H9 (cell line): ENCODE measurements around the gene ZNHIT2. TPM values are rescaled to one million over a fixed set of nuclear protein-coding genes. Genes with fewer than 3 reads are reported as not detected.

Experiments used
- DNase-seq: peaks from one replicate; pipeline ENCODE4 v3.0.0-alpha.2; 2017
- H2AFZ ChIP-seq: one replicate; pipeline ENCODE4 v1.6.1; 2013; ENCODE audit warnings: mild to moderate bottlenecking, low read length, control low read depth, moderate library complexity
- H2AK5ac ChIP-seq: 2 replicates; pipeline ENCODE4 v1.6.1; 2013; ENCODE audit warnings: low read length, control low read depth, mixed read lengths; ENCODE audit not compliant: insufficient read length
- H2BK120ac ChIP-seq: one replicate; pipeline ENCODE4 v1.6.1; 2013; ENCODE audit warnings: low read depth, mild to moderate bottlenecking, low read length, control low read depth, inconsistent platforms; ENCODE audit not compliant: poor library complexity, severe bottlenecking
- H2BK12ac ChIP-seq: 2 replicates; pipeline ENCODE4 v1.6.1; 2013; ENCODE audit warnings: low read length, control low read depth, mixed read lengths, low read depth; ENCODE audit not compliant: insufficient read length
- H2BK15ac ChIP-seq: 2 replicates; pipeline ENCODE4 v1.6.1; 2013; ENCODE audit warnings: low read depth, low read length, control low read depth
- H2BK20ac ChIP-seq: one replicate; pipeline ENCODE4 v1.6.1; 2013; ENCODE audit warnings: low read depth, mild to moderate bottlenecking, low read length, control low read depth, inconsistent platforms; ENCODE audit not compliant: poor library complexity, severe bottlenecking
- H2BK5ac ChIP-seq: 2 replicates; pipeline ENCODE4 v1.6.1; 2013; ENCODE audit warnings: low read length, control low read depth, mixed read lengths; ENCODE audit not compliant: insufficient read length
- H3K14ac ChIP-seq: 2 replicates; pipeline ENCODE4 v1.6.1; 2013; ENCODE audit warnings: low read length, control low read depth; ENCODE audit not compliant: insufficient read depth
- H3K18ac ChIP-seq: 2 replicates; pipeline ENCODE4 v1.6.1; 2013; ENCODE audit warnings: low read depth, mild to moderate bottlenecking, mixed read lengths, low read length, control low read depth; ENCODE audit not compliant: insufficient read length
- H3K23ac ChIP-seq: 2 replicates; pipeline ENCODE4 v1.6.1; 2013; ENCODE audit warnings: low read length, control low read depth, mixed read lengths, low read depth; ENCODE audit not compliant: insufficient read length
- H3K23me2 ChIP-seq: 2 replicates; pipeline ENCODE4 v1.6.1; 2013; ENCODE audit warnings: low read depth, mild to moderate bottlenecking, mixed read lengths, low read length, control low read depth; ENCODE audit not compliant: insufficient read length, poor library complexity, severe bottlenecking
- H3K27ac ChIP-seq: 2 replicates; pipeline ENCODE4 v1.5.1; 2013; ENCODE audit warnings: low read length, control low read depth, mixed read lengths, low read depth; ENCODE audit not compliant: insufficient read length
- H3K27me3 ChIP-seq: 2 replicates; pipeline ENCODE4 v1.6.1; 2013; ENCODE audit warnings: low read length, control low read depth, inconsistent platforms; ENCODE audit not compliant: insufficient read depth
- H3K4ac ChIP-seq: 2 replicates; pipeline ENCODE4 v1.6.1; 2013; ENCODE audit warnings: low read depth, mild to moderate bottlenecking, control low read depth, inconsistent platforms, low read length, moderate library complexity
- H3K4me1 ChIP-seq: 2 replicates; pipeline ENCODE4 v1.6.1; 2013; ENCODE audit warnings: low read length, control low read depth, inconsistent platforms; ENCODE audit not compliant: insufficient read depth
- H3K4me2 ChIP-seq: 2 replicates; pipeline ENCODE4 v1.6.1; 2013; ENCODE audit warnings: low read length, control low read depth, mixed read lengths; ENCODE audit not compliant: insufficient read length, insufficient read depth
- H3K56ac ChIP-seq: 2 replicates; pipeline ENCODE4 v1.6.1; 2013; ENCODE audit warnings: low read depth, mild to moderate bottlenecking, mixed read lengths, low read length, control low read depth; ENCODE audit not compliant: insufficient read length
- H3K79me1 ChIP-seq: 2 replicates; pipeline ENCODE4 v1.6.1; 2013; ENCODE audit warnings: low read depth, mild to moderate bottlenecking, moderate library complexity, low read length, control low read depth, inconsistent platforms; ENCODE audit not compliant: insufficient read depth, poor library complexity, severe bottlenecking
- H3K79me2 ChIP-seq: 2 replicates; pipeline ENCODE4 v1.6.1; 2013; ENCODE audit warnings: low read length, control low read depth, inconsistent platforms; ENCODE audit not compliant: insufficient read depth
- H3K9ac ChIP-seq: 2 replicates; pipeline ENCODE4 v1.6.1; 2013; ENCODE audit warnings: low read length, control low read depth, mixed read lengths; ENCODE audit not compliant: insufficient read length; ENCODE audit errors: extremely low read depth
- H3K9me3 ChIP-seq: one replicate; pipeline ENCODE4 v1.6.1; 2013; ENCODE audit warnings: low read depth, low read length, inconsistent platforms; ENCODE audit not compliant: control insufficient read depth
- H3T11ph ChIP-seq: one replicate; pipeline ENCODE4 v1.6.1; 2013; ENCODE audit warnings: mild to moderate bottlenecking, low read length, control low read depth, inconsistent platforms
- H4K20me1 ChIP-seq: one replicate; pipeline ENCODE4 v1.6.1; 2013; ENCODE audit not compliant: control insufficient read depth, insufficient read length, insufficient read depth
- H4K5ac ChIP-seq: 2 replicates; pipeline ENCODE4 v1.6.1; 2013; ENCODE audit warnings: low read depth, mild to moderate bottlenecking, mixed read lengths, low read length, control low read depth; ENCODE audit not compliant: insufficient read length
- H4K8ac ChIP-seq: replicated peaks from 2 replicates; pipeline ENCODE4 v1.6.1; 2013; ENCODE audit warnings: low read length, control low read depth, mixed read lengths, low read depth; ENCODE audit not compliant: insufficient read length
- H4K91ac ChIP-seq: 2 replicates; pipeline ENCODE4 v1.6.1; 2013; ENCODE audit warnings: low read depth, mild to moderate bottlenecking, moderate library complexity, mixed read lengths, low read length, control low read depth; ENCODE audit not compliant: insufficient read length
- H3K27ac Mint-ChIP-seq, 3 experiments: 2 replicates in 2 of 3; 3 replicates in 1 of 3; pipeline ENCODE4 v1.8.0; 2020 to 2021; ENCODE audit warnings: mixed read lengths in 3 of 3, mild to moderate bottlenecking in 1 of 3, moderate library complexity in 1 of 3
- H3K27me3 Mint-ChIP-seq: 2 replicates; pipeline ENCODE4 v1.8.0; 2021; ENCODE audit warnings: low read depth, mild to moderate bottlenecking, moderate library complexity, mixed read lengths
- H3K36me3 Mint-ChIP-seq, 3 experiments: 2 replicates in 2 of 3; 3 replicates in 1 of 3; pipeline ENCODE4 v1.8.0; 2020 to 2021; ENCODE audit warnings: low read depth in 3 of 3, mixed read lengths in 3 of 3; ENCODE audit not compliant: insufficient read depth in 1 of 3
- H3K4me1 Mint-ChIP-seq, 2 experiments: 2 replicates each; pipeline ENCODE4 v1.8.0; 2020; ENCODE audit warnings: mixed read lengths in 2 of 2
- H3K4me3 Mint-ChIP-seq, 2 experiments: 2 replicates in 1 of 2; 3 replicates in 1 of 2; pipeline ENCODE4 v1.8.0; 2020 to 2021; ENCODE audit warnings: mild to moderate bottlenecking in 2 of 2, mixed read lengths in 2 of 2, moderate library complexity in 1 of 2
- H3K9me3 Mint-ChIP-seq, 2 experiments: 2 replicates in 1 of 2; 3 replicates in 1 of 2; pipeline ENCODE4 v1.8.0; 2020; ENCODE audit warnings: mild to moderate bottlenecking in 2 of 2, mixed read lengths in 2 of 2, moderate library complexity in 1 of 2
- CTCF ChIP-seq: fragments of 200-600 bp; sonication (generic); conservative IDR thresholded peaks from 3 replicates; pipeline ENCODE4 v1.8.0; 2021; ENCODE audit warnings: antibody characterized with exemption, mild to moderate bottlenecking
- WGBS: extraction: QIAGEN DNeasy Blood & Tissue Kit; methylation state at CpG from one replicate; pipeline ENCODE4 v1.1.7; 2013; ENCODE audit warnings: missing lambda C conversion rate, low lambda C conversion rate, mixed read lengths; ENCODE audit not compliant: insufficient read length; ENCODE audit errors: extremely low coverage; 5-methylcytosine and 5-hydroxymethylcytosine counted together
- total RNA-seq: library from RNA; stranded (reverse); gene quantifications from 2 replicates; pipeline ENCODE4 v1.2.1, GENCODE V29; 2021

The ZNHIT2 gene
- total RNA-seq, 1 experiment from 2014 or later, result 18.3 TPM

GRCh38 chr11:65134952-65135632, 17.6 kb upstream of the ZNHIT2 start:
- H3K27ac ChIP-seq, result peak overlapping the region; percentile 71
- DNase-seq, result peak; percentile 97
- Mint-ChIP-seq H3K9me3 (no peaks in the 10 kb centered on the region; a peak in 1 of 5 replicates), H3K36me3 (peaks cover 5 to 26% (median 26%) of the 10 kb centered on the region in 3 experiments; a peak in 6 of 7 replicates), H3K4me1 (peaks cover 19 to 23% of the 10 kb centered on the region in 2 experiments), H3K27me3 (peaks cover 8% of the 10 kb centered on the region), H3K27ac (peak overlapping the region; percentile 100), H3K4me3 (peak overlapping the region; percentile 93 to 95)
- H3K18ac ChIP-seq, result peak overlapping the region; percentile 89
- H3K56ac ChIP-seq, result peak overlapping the region; percentile 28
- H4K20me1 ChIP-seq, result no peaks in the 10 kb centered on the region
- no peaks in the 10 kb centered on the region for H3K79me1 ChIP-seq
- H3K23ac ChIP-seq, result no peak overlapping the region
- H2BK120ac ChIP-seq, result no peak overlapping the region
- H2BK15ac ChIP-seq, result no peak overlapping the region
- peaks cover 14% of the 10 kb centered on the region for H3K23me2 ChIP-seq
- no peak overlapping the region for H2BK20ac ChIP-seq
- no peak overlapping the region for H3K4ac ChIP-seq
- no peak overlapping the region for H2BK12ac ChIP-seq
- no peaks in the 10 kb centered on the region for H3K4me1 ChIP-seq
- no peak overlapping the region for H4K8ac ChIP-seq
- H3K9ac ChIP-seq, result peak overlapping the region; percentile 96
- H2AK5ac ChIP-seq, result no peak overlapping the region
- H3K4me2 ChIP-seq, result peak overlapping the region; percentile 58
- TF ChIP-seq CTCF, result no peak
- no peak overlapping the region for H2AFZ ChIP-seq
- peak overlapping the region; percentile 3 for H2BK5ac ChIP-seq
- H3K14ac ChIP-seq, result peak overlapping the region; percentile 80; the same call in 1 of the 2 replicates
- no peaks in the 10 kb centered on the region for H3K79me2 ChIP-seq
- no peaks in the 10 kb centered on the region for H3K27me3 ChIP-seq
- WGBS, result no CpG with 5 or more reads among the region's 24 CpGs
- H3T11ph ChIP-seq, result no peak overlapping the region
- H3K9me3 ChIP-seq, result no peaks in the 10 kb centered on the region
- no peak overlapping the region for H4K5ac ChIP-seq
- no peak overlapping the region for H4K91ac ChIP-seq
